NK-92 (cell line): ENCODE data around the gene IER5L.
"Not testable (repeated sequence)": the region's sequence is repeated elsewhere in the genome, so short reads cannot be mapped to it uniquely, and the experiment has no call there.

ENCODE experiments used
- DNase-seq: peaks from one replicate; lab custom pipeline; 2025; ENCODE audit not compliant: unreplicated experiment; lab: John Stamatoyannopoulos, UW

IER5L gene

DNA sequence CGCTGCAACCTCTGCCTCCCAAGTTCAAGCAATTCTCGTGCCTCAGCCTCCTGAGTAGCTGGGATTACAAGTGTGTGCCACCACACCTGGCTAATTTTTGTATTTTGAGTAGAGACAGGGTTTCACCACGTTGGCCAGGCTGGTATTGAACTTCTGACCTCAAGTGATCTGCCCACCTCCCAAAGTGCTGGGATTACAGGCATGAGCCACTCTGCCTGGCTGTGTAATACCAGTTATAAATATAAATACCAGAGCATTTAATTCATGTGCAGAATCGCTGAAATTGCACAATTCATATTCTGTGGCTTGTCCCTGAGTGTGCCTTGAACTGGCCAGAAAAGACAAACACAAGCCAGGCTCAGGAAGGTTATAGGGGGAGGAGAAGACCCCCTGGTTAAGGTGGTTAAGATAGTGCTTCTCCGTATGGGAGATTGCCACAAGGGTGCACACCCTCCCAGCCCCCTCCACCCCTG lies 14.8 kb downstream of the IER5L start:
- not testable (repeated sequence) for DNase-seq

GRCh38 chr9:129162497-129163197 lies 15.4 kb downstream of the IER5L start:
- DNase-seq = no peak

GRCh38 chr9:129161534-129161837 lies 16.6 kb downstream of the IER5L start:
- DNase-seq = no peak

- no peak for DNase-seq
These were observed 17.1 kb downstream of the IER5L start for GRCh38 chr9:129160712-129161533.

DNA sequence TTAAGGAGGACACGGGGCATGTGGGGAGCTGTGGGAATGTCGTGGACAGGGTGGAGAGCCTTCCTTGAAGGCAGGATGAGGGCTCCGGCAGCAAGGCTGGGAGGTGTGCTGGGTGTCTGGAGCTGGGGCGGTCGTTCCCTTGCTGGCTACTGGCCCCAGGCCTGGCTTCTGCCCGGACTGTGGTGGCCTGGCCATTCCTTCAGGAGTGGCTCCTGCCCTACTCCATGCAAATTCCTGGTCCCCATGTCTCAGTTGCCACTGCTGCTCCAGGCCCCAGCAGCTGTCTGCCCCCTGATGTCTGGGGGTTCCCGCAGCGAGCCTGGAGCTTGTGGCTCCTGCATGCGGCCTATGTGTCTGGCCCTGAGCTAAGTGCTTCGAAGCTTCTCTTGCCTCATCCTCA lies 21.9 kb downstream of the IER5L start:
- no peak for DNase-seq

DNA sequence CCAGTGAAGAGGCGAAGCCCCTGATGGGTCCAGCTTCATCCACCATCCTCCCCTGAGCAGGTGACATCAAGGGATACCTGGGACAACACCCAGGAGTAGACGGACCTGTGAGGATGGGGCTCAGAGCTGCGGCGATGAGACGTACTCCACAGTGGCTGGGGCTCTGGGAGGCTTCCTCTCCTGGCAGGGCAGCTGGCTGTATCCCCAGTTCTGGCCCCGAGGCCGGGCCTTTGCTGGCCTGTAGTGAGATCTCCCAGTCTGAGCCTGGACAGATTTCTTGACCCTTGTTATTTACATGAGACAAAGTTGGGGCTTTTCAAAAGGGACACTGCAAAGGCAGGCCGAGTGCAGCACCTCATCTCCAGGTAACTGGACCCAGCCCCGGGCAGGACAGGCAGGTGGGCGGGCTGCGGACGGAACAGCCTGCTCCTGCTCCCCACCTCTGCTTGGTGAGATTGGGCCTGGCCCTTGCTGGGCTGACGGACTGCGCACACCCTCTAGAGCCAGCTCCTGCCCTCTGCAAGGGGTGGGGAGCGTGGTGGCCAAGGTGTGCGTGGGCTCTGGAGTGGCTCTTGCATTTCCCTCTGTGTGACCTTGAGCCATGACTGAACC lies 23.1 kb downstream of the IER5L start:
- DNase-seq = no peak

DNA sequence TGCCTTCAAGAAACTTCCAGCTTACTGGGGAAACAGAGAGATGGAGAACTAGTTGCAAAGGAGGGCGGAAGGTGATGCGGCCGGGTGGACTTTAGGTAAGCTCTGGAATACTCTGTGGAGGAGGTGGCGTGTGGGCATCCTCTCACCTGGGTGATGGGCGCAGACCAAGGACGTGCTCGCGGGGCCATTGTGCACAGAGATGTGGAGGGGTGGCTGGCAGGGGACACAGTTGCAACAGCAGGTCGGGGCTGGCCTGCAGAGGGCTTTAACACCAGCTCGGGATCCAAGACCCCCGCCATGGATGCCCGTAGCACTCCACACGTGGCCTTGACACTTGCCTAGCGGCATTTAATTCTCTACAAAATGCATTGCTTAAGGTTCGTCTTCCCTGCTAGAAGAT lies 26.6 kb downstream of the IER5L start:
- no peak for DNase-seq

- DNase-seq = no peak
These were observed 27.3 kb downstream of the IER5L start for GRCh38 chr9:129150672-129151211.

- DNase-seq = no peak
These were observed 27.9 kb downstream of the IER5L start for GRCh38 chr9:129150122-129150521.

- DNase-seq = no peak
These were observed 28.6 kb downstream of the IER5L start for GRCh38 chr9:129149442-129149841.

GRCh38 chr9:129148463-129149204 lies 29.4 kb downstream of the IER5L start:
- no peak for DNase-seq

GRCh38 chr9:129146441-129146941 lies 31.6 kb downstream of the IER5L start:
- no peak for DNase-seq

DNA sequence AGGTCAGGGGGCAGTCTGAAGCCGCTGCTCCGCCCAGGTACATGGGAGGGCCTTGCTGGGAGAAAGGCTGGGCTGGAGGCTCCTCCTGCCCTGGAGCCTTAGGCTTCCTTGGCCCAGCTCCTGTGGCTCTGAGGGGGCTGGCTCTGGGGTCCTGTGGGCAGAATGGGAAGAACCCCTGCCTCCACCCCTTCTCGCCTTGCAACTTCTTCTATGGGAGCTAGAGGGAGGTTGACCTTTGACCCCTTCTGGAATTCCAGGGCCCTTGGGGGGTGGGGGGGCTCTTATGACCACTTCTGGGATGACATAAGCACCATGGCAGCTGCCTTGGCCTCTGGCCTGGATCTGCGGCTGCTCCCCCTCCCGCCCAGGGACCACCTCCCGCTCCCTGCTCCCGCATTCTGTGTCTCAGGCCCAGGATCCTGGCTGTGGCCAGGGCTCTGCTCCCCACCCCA lies 32.2 kb downstream of the IER5L start:
- DNase-seq = no peak

DNA sequence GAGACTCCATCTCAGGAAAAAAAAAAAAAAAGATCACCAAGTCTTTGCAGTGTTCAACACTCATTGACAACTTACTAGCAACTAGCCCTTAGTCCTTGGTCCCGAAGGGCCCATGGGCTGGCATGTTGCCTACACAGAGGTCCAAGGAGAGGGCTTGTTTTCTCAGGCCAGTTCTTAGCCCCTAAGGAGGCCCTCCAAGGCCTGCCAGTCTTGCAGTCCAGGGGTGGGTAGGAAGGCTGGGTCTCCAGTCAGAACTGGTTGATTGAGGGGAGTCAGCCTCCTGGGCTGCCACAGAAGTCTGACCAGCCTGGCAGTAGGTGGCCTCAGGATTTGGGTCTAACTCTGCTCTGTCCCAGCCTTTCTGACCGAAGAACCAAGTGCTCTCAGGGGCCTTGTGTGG lies 32.7 kb downstream of the IER5L start:
- no peak for DNase-seq

DNA sequence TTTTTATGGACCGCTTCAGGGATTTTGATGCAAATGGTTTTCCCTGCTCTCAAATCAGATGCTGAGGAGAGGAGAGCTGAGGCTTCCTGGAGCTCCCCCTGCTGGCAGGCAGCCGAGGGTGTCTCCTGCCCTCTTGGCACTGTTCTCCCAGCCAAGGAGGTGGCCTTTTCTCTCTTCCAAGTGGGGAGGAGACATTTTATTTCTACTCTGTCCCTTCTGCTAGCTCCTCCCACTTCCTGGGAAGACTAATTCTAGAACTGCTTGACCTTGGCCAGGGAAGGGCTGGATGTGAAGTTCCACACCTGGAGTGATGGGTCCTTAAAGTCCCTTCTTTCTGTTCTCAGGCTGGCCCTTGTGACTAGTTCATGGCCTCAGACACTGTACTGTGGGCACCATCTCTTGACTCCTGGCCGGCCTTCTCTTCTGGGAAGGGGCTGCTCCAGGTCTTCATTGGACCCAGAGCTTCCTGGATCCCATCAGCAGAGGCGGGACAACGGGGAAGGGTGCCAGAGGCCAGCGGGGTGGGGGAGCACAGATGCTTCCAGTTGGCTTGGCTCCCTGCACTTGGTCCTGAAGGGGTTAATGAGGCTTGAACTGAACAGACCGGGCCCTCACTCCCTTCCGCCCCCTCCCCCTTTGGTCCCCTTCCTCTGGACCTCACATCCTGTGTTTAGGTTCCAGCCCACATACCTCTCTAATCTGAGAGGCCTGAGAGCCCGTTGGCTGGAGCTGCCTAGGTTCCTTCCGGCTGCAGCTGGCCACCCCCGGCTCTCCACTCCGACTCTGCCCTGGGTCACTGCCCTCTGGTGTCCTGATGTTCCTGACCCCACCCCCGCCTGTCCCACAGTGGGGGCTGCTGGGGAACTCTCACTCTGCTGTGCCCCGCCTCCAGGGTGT lies 34.8 kb downstream of the IER5L start:
- DNase-seq = no peak

- DNase-seq = no peak
These were observed 35.7 kb downstream of the IER5L start for GRCh38 chr9:129142138-129142935.

DNA sequence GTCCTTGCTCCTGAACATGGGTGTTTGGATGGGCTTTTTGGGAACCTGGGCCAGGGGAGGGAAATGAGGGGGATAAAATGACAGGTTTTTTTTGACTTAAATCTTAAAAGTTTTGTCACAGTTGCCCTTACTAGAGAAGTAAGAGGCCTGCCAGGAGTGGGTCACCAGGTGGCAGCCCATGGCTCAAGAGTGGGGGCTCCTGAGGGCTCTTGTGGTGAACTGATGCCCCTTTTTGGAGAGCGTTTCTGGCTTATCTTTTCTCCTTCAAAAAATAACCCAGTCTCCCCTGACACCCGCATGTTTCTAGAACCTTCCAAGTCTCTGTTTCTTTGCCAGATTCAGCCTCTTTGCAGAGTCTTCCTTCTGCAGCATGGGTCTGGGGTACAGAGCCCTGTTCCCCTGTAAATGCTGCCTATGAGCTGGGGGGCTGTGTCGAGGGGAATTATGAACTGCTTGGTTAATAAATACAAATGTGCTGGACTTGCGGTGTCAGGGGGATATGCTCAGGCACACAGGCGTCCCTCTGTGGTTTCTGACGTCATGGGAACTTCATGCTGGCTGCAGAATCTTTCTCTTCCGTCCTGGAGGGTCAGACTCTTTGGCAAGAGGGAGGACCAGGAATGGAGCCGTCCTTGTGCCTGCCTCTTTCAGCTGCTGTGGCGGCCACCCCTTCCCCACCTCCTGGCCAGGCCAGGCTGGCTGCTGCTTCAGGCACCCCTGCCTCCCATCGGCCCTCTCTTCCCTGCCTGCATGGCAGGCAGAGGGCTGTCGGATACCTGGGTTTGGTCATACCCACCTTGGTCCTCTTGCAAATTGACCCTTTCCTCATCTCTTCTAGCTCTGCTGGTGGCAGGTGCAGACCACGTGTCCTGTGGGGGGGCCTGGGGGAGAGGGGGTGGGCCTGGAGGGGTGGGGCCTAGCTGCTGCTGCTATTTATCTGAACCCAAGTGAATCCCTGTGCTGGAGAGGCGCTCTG lies 36.7 kb downstream of the IER5L start:
- no peak for DNase-seq
